Fibroblast of skin of left biceps (primary cell): Measurements from ENCODE around the gene ABCB6.
"Not testable (repeated sequence)": the region's sequence is repeated elsewhere in the genome, so short reads cannot be mapped to it uniquely, and the experiment has no call there.

Experiments
- DNase-seq, 2 experiments: peaks; one replicate each; pipeline ENCODE4 v3.0.0-alpha.2; 2013; ENCODE audit warnings: low read depth in 2 of 2

Gene ABCB6

GRCh38 chr2:219218732-219219701 lies at the start of gene ABCB6:
Gene ABCB6, minus strand, starts transcription at chr2:219218958. Its CDS starts 285 bp downstream, at chr2:219218673.
- peak; percentile 89 to 90 for DNase-seq

GRCh38 chr2:219268294-219268693 lies 49.5 kb upstream of the ABCB6 start:
- no peak for DNase-seq

- no peak for DNase-seq
Measured at GRCh38 chr2:219266886-219267285, 48.1 kb upstream of the ABCB6 start.

- DNase-seq = no peak
Measured at GRCh38 chr2:219266232-219266631, 47.5 kb upstream of the ABCB6 start.

GRCh38 chr2:219261024-219261855 lies 42.5 kb upstream of the ABCB6 start:
- DNase-seq = no peak

- DNase-seq = not testable (repeated sequence)
Measured at GRCh38 chr2:219258942-219259341, 40.2 kb upstream of the ABCB6 start.

GRCh38 chr2:219254590-219255201 lies 35.9 kb upstream of the ABCB6 start:
- no peak for DNase-seq

- no peak for DNase-seq
Measured at GRCh38 chr2:219253753-219254589, 35.2 kb upstream of the ABCB6 start, which contains the start of gene TUBA4A. Gene TUBA4A, minus strand, starts transcription at chr2:219253918. Its CDS starts 60 bp downstream, at chr2:219253858.

- DNase-seq = no peak
Measured at GRCh38 chr2:219252900-219253752, 34.4 kb upstream of the ABCB6 start, which contains the start of gene TUBA4B. Gene TUBA4B, plus strand, starts transcription at chr2:219253243. Its CDS starts 165 bp downstream, at chr2:219253408.

GRCh38 chr2:219252570-219252899 lies 33.8 kb upstream of the ABCB6 start:
- no peak for DNase-seq

GRCh38 chr2:219252084-219252483 lies 33.3 kb upstream of the ABCB6 start:
- no peak for DNase-seq

- DNase-seq = no peak
Measured at GRCh38 chr2:219251656-219252055, 32.9 kb upstream of the ABCB6 start.

- DNase-seq = no peak
Measured at GRCh38 chr2:219250049-219250781, 31.5 kb upstream of the ABCB6 start.

GRCh38 chr2:219249203-219249980 lies 30.6 kb upstream of the ABCB6 start:
- DNase-seq = peak in 1 of 2 experiments; percentile 33

GRCh38 chr2:219248845-219249202 lies 30.1 kb upstream of the ABCB6 start:
- DNase-seq = no peak

GRCh38 chr2:219247678-219248642 lies 29.2 kb upstream of the ABCB6 start:
- no peak for DNase-seq

- no peak for DNase-seq
Measured at GRCh38 chr2:219246559-219246958, 27.8 kb upstream of the ABCB6 start.

- DNase-seq = no peak
Measured at GRCh38 chr2:219245899-219246230, 27.1 kb upstream of the ABCB6 start.
